ENCODE measurements around the gene CD82. TPM values are rescaled to one million over a fixed set of nuclear protein-coding genes. Genes with fewer than 3 reads are reported as not detected.

CD82 gene
- total RNA-seq, 5 donors from 2014 or later (not counting 1 experiment from before 2014, with no cell fraction given) = 53.4 to 99.6 (median 69.0) TPM

GRCh38 chr11:44590769-44591168, 25.3 kb downstream of the CD82 start:
- Histone ChIP-seq H3K9me3 (no peaks in the 10 kb centered on the region), H3K4me3 (ENCODE audit: control insufficient read depth in 1 of 2, extremely low read depth in 1 of 2, low read length in 1 of 2) (no peak overlapping the region), H3K4me1 (ENCODE audit: control insufficient read depth in 1 of 2, extremely low read depth in 1 of 2, insufficient read depth in 2 of 2, low read length in 2 of 2) (peaks cover 5 to 45% of the 10 kb centered on the region in 2 experiments), H3K27ac (ENCODE audit: low read length) (peak overlapping the region; percentile 28), H3K36me3 (ENCODE audit: control insufficient read depth in 2 of 2, extremely low read depth in 1 of 2, insufficient read depth in 1 of 2, low read length in 1 of 2) (peaks cover 0 to 30% of the 10 kb centered on the region in 2 donors), H3K27me3 (replicated peaks in 1 of 2; ENCODE audit: control insufficient read depth in 2 of 2, extremely low read depth in 1 of 2, insufficient read depth in 2 of 2, low read length in 1 of 2) (no peaks in the 10 kb centered on the region)
- ATAC-seq (replicated peaks in 1 of 4) (no peak), DNase-seq (no peak)
- H3K4me3 Mint-ChIP-seq = no peak overlapping the region
- H3K27ac Mint-ChIP-seq = peak overlapping the region; percentile 68 to 79
- no peaks in the 10 kb centered on the region for H3K27me3 Mint-ChIP-seq
- no peaks in the 10 kb centered on the region for H3K9me3 Mint-ChIP-seq
- H3K36me3 Mint-ChIP-seq = peaks cover 37% of the 10 kb centered on the region
- ChIA-PET POLR2A (interaction anchor here in 1 of 2 donors (0.6 to 0.7 kb wide), 2 partner anchors 30 to 1278 kb away, joined by 3 read pairs; no protein-coding TSS in a partner anchor), CTCF (no interaction called here)
- H3K4me1 Mint-ChIP-seq = peaks cover 29 to 62% (median 43%) of the 10 kb centered on the region in 3 donors
- 20% methylated on average over 3 of the region's 6 CpGs for WGBS (ENCODE audit: insufficient coverage)

- Mint-ChIP-seq H3K4me1 (peaks cover 37 to 70% (median 50%) of the 10 kb centered on the region in 3 donors), H3K36me3 (peaks cover 37% of the 10 kb centered on the region), H3K9me3 (no peaks in the 10 kb centered on the region), H3K27me3 (no peaks in the 10 kb centered on the region), H3K27ac (peak overlapping the region; percentile 68 to 79), H3K4me3 (no peak overlapping the region)
- ATAC-seq (replicated peaks in 1 of 4) (no peak), DNase-seq (no peak)
- Histone ChIP-seq H3K9me3 (no peaks in the 10 kb centered on the region), H3K27ac (ENCODE audit: low read length) (peak overlapping the region; percentile 28), H3K4me1 (ENCODE audit: control insufficient read depth in 1 of 2, extremely low read depth in 1 of 2, insufficient read depth in 2 of 2, low read length in 2 of 2) (peaks cover 9 to 53% of the 10 kb centered on the region in 2 experiments), H3K27me3 (replicated peaks in 1 of 2; ENCODE audit: control insufficient read depth in 2 of 2, extremely low read depth in 1 of 2, insufficient read depth in 2 of 2, low read length in 1 of 2) (no peaks in the 10 kb centered on the region), H3K4me3 (ENCODE audit: control insufficient read depth in 1 of 2, extremely low read depth in 1 of 2, low read length in 1 of 2) (no peak overlapping the region), H3K36me3 (ENCODE audit: control insufficient read depth in 2 of 2, extremely low read depth in 1 of 2, insufficient read depth in 1 of 2, low read length in 1 of 2) (peaks cover 0 to 26% of the 10 kb centered on the region in 2 donors)
- ChIA-PET POLR2A (no interaction called here), CTCF (no interaction called here)
- 100% methylated on average over 1 of the region's 4 CpGs for WGBS (ENCODE audit: insufficient coverage)
These were observed 26.1 kb downstream of the CD82 start for GRCh38 chr11:44591557-44591956.

- DNase-seq (no peak), ATAC-seq (replicated peaks in 1 of 4) (no peak)
- CTCF ChIA-PET = interaction anchor here (0.6 to 1.3 kb wide), 2 partner anchors 33 to 36 kb away, joined by 3 to 6 read pairs; no protein-coding TSS in a partner anchor
- H3K4me3 Mint-ChIP-seq = no peak overlapping the region
- peaks cover 31% of the 10 kb centered on the region for H3K36me3 Mint-ChIP-seq
- no peaks in the 10 kb centered on the region for H3K9me3 Mint-ChIP-seq
- Histone ChIP-seq H3K9me3 (no peaks in the 10 kb centered on the region), H3K4me1 (ENCODE audit: control insufficient read depth in 1 of 2, extremely low read depth in 1 of 2, insufficient read depth in 2 of 2, low read length in 2 of 2) (peaks cover 17 to 61% of the 10 kb centered on the region in 2 experiments), H3K27me3 (replicated peaks in 1 of 2; ENCODE audit: control insufficient read depth in 2 of 2, extremely low read depth in 1 of 2, insufficient read depth in 2 of 2, low read length in 1 of 2) (no peaks in the 10 kb centered on the region), H3K27ac (ENCODE audit: low read length) (peak overlapping the region; percentile 24), H3K4me3 (ENCODE audit: control insufficient read depth in 1 of 2, extremely low read depth in 1 of 2, low read length in 1 of 2) (no peak overlapping the region), H3K36me3 (ENCODE audit: control insufficient read depth in 2 of 2, extremely low read depth in 1 of 2, insufficient read depth in 1 of 2, low read length in 1 of 2) (peaks cover 0 to 20% of the 10 kb centered on the region in 2 donors)
- peak overlapping the region; percentile 80 to 86 for H3K27ac Mint-ChIP-seq
- peaks cover 45 to 76% (median 52%) of the 10 kb centered on the region in 3 donors for H3K4me1 Mint-ChIP-seq
- 90% methylated on average over 6 of the region's 13 CpGs for WGBS (ENCODE audit: insufficient coverage)
- POLR2A ChIA-PET = interaction anchor here in 1 of 2 donors (0.6 kb wide), 1 partner anchor 2000 kb away, joined by 3 read pairs; no protein-coding TSS in a partner anchor
- H3K27me3 Mint-ChIP-seq = no peaks in the 10 kb centered on the region
These were observed 26.9 kb downstream of the CD82 start for GRCh38 chr11:44592125-44592940.

- peaks cover 21 to 70% of the 10 kb centered on the region in 2 experiments for H3K4me1 ChIP-seq (ENCODE audit: control insufficient read depth in 1 of 2, extremely low read depth in 1 of 2, insufficient read depth in 2 of 2, low read length in 2 of 2)
These were observed 27.8 kb downstream of the CD82 start for GRCh38 chr11:44593251-44593650.

GRCh38 chr11:44595006-44595405, 29.5 kb downstream of the CD82 start:
- no peaks in the 10 kb centered on the region for H3K27me3 Mint-ChIP-seq
- H3K36me3 ChIP-seq (ENCODE audit: control insufficient read depth in 2 of 2, extremely low read depth in 1 of 2, insufficient read depth in 1 of 2, low read length in 1 of 2) = peaks cover 0 to 10% of the 10 kb centered on the region in 2 donors
- POLR2A ChIA-PET = no interaction called here

More at GRCh38 chr11:44593251-44593650, 27.8 kb downstream of the CD82 start:
- 83% methylated on average over 5 of the region's 8 CpGs for whole genome bisulfite sequencing (ENCODE audit: insufficient coverage)
- peaks cover 53 to 83% (median 61%) of the 10 kb centered on the region in 3 donors for H3K4me1 Mint-ChIP-seq
- no peak overlapping the region for H3K4me3 Mint-ChIP-seq
- H3K27me3 Mint-ChIP-seq = no peaks in the 10 kb centered on the region
- Histone ChIP-seq H3K27me3 (replicated peaks in 1 of 2; ENCODE audit: control insufficient read depth in 2 of 2, extremely low read depth in 1 of 2, insufficient read depth in 2 of 2, low read length in 1 of 2) (no peaks in the 10 kb centered on the region), H3K27ac (ENCODE audit: low read length) (peak overlapping the region; percentile 24), H3K9me3 (no peaks in the 10 kb centered on the region), H3K4me3 (ENCODE audit: control insufficient read depth in 1 of 2, extremely low read depth in 1 of 2, low read length in 1 of 2) (no peak overlapping the region), H3K36me3 (ENCODE audit: control insufficient read depth in 2 of 2, extremely low read depth in 1 of 2, insufficient read depth in 1 of 2, low read length in 1 of 2) (peaks cover 0 to 14% of the 10 kb centered on the region in 2 donors)
- H3K36me3 Mint-ChIP-seq = peaks cover 28% of the 10 kb centered on the region
- DNase-seq (no peak), ATAC-seq (replicated peaks in 1 of 4) (no peak)
- H3K27ac Mint-ChIP-seq = peak overlapping the region; percentile 97
- ChIA-PET POLR2A (no interaction called here), CTCF (interaction anchor here (0.6 to 1.3 kb wide), 2 partner anchors 34 to 37 kb away, joined by 3 to 6 read pairs; no protein-coding TSS in a partner anchor)
- H3K9me3 Mint-ChIP-seq = no peaks in the 10 kb centered on the region

GRCh38 chr11:44595964-44596381, 30.5 kb downstream of the CD82 start:
- Mint-ChIP-seq H3K4me3 (peak overlapping the region in 2 of 3 donors; percentile 68 to 77), H3K4me1 (peaks cover 53 to 88% (median 66%) of the 10 kb centered on the region in 3 donors)

More at GRCh38 chr11:44595006-44595405, 29.5 kb downstream of the CD82 start:
- WGBS (ENCODE audit: insufficient coverage) = 73% methylated on average over 3 of the region's 6 CpGs
- ATAC-seq (replicated peaks in 1 of 4) (no peak), DNase-seq (no peak)
- Mint-ChIP-seq H3K4me1 (peaks cover 53 to 87% (median 68%) of the 10 kb centered on the region in 3 donors), H3K36me3 (peaks cover 19% of the 10 kb centered on the region), H3K4me3 (peak overlapping the region in 1 of 3 donors; percentile 68), H3K27ac (peak overlapping the region; percentile 97), H3K9me3 (no peaks in the 10 kb centered on the region)
- H3K9me3 ChIP-seq = no peaks in the 10 kb centered on the region
- CTCF ChIA-PET = interaction anchor here (0.6 to 2.2 kb wide), 2 partner anchors 19 to 29 kb away, joined by 3 to 7 read pairs; partner anchors contain the start of gene CD82 (in 1 of the 2)
- peak overlapping the region; percentile 85 for H3K27ac ChIP-seq (ENCODE audit: low read length)
- H3K27me3 ChIP-seq (replicated peaks in 1 of 2; ENCODE audit: control insufficient read depth in 2 of 2, extremely low read depth in 1 of 2, insufficient read depth in 2 of 2, low read length in 1 of 2) = no peaks in the 10 kb centered on the region
- H3K4me3 ChIP-seq (ENCODE audit: control insufficient read depth in 1 of 2, extremely low read depth in 1 of 2, low read length in 1 of 2) = no peak overlapping the region
- H3K4me1 ChIP-seq (ENCODE audit: control insufficient read depth in 1 of 2, extremely low read depth in 1 of 2, insufficient read depth in 2 of 2, low read length in 2 of 2) = peaks cover 21 to 82% of the 10 kb centered on the region in 2 experiments

More at GRCh38 chr11:44595964-44596381, 30.5 kb downstream of the CD82 start:
- ChIA-PET POLR2A (interaction anchor here in 1 of 2 donors (0.8 kb wide), 1 partner anchor 11 kb away, joined by 3 read pairs; no protein-coding TSS in a partner anchor), CTCF (interaction anchor here in 1 of 2 donors (0.5 to 2.2 kb wide), 3 partner anchors 22 to 139 kb away, joined by 4 to 7 read pairs (median 7); partner anchors contain the start of gene CD82)
- H3K27ac Mint-ChIP-seq = peak overlapping the region; percentile 97
- DNase-seq (peak in 2 of 35 experiments; percentile 12 to 36), ATAC-seq (replicated peaks in 1 of 4) (no peak)
- Histone ChIP-seq H3K36me3 (ENCODE audit: control insufficient read depth in 2 of 2, extremely low read depth in 1 of 2, insufficient read depth in 1 of 2, low read length in 1 of 2) (peaks cover 9 to 13% of the 10 kb centered on the region in 2 donors), H3K27me3 (replicated peaks in 1 of 2; ENCODE audit: control insufficient read depth in 2 of 2, extremely low read depth in 1 of 2, insufficient read depth in 2 of 2, low read length in 1 of 2) (no peaks in the 10 kb centered on the region), H3K4me1 (ENCODE audit: control insufficient read depth in 1 of 2, extremely low read depth in 1 of 2, insufficient read depth in 2 of 2, low read length in 2 of 2) (peaks cover 21 to 80% of the 10 kb centered on the region in 2 experiments), H3K4me3 (ENCODE audit: control insufficient read depth in 1 of 2, extremely low read depth in 1 of 2, low read length in 1 of 2) (no peak overlapping the region), H3K27ac (ENCODE audit: low read length) (peak overlapping the region; percentile 85), H3K9me3 (no peaks in the 10 kb centered on the region)
- WGBS (ENCODE audit: insufficient coverage) = 73% methylated on average over 9 of the region's 10 CpGs
- H3K27me3 Mint-ChIP-seq = no peaks in the 10 kb centered on the region
- H3K9me3 Mint-ChIP-seq = no peaks in the 10 kb centered on the region
- peaks cover 21% of the 10 kb centered on the region for H3K36me3 Mint-ChIP-seq
